CD4-positive, alpha-beta T cell treated with Interleukin-12 subunit alpha and Interleukin-12 subunit beta, for 1 hour (primary cell): Measurements from ENCODE around the gene ZDHHC22.
A peak's percentile ranks its signal among the peaks of the same experiment; 100 is the strongest.

Experiments used
- DNase-seq: peaks from one replicate; pipeline ENCODE4 v3.0.0-alpha.2; 2020

The ZDHHC22 gene

GRCh38 chr14:77102154-77102553 is 39.4 kb downstream of the ZDHHC22 start:
- no peak for DNase-seq

GRCh38 chr14:77100961-77101360 is 40.6 kb downstream of the ZDHHC22 start:
- no peak for DNase-seq

GRCh38 chr14:77099425-77100167 is 42.0 kb downstream of the ZDHHC22 start:
- no peak for DNase-seq

- DNase-seq, result peak; percentile 21
Measured at GRCh38 chr14:77098529-77099353, 42.9 kb downstream of the ZDHHC22 start.

- DNase-seq, result peak; percentile 99
Measured at GRCh38 chr14:77097700-77098528, 43.7 kb downstream of the ZDHHC22 start, which contains the start of gene CIPC. Gene CIPC, plus strand, starts transcription at chr14:77098258. Its CDS starts 7,451 bp downstream, at chr14:77105709.

GRCh38 chr14:77097006-77097699 is 44.4 kb downstream of the ZDHHC22 start:
- no peak for DNase-seq

- DNase-seq, result peak; percentile 82
Measured at GRCh38 chr14:77094672-77095284, 46.8 kb downstream of the ZDHHC22 start.

GRCh38 chr14:77092676-77093075 is 48.9 kb downstream of the ZDHHC22 start:
- no peak for DNase-seq

GRCh38 chr14:77091518-77091917 is 50.1 kb downstream of the ZDHHC22 start:
- no peak for DNase-seq

- no peak for DNase-seq
Measured at GRCh38 chr14:77088645-77089044, 52.9 kb downstream of the ZDHHC22 start.

- no peak for DNase-seq
Measured at GRCh38 chr14:77088219-77088618, 53.4 kb downstream of the ZDHHC22 start.

GRCh38 chr14:77087631-77088030 is 54.0 kb downstream of the ZDHHC22 start:
- DNase-seq, result no peak

- no peak for DNase-seq
Measured at GRCh38 chr14:77086951-77087350, 54.6 kb downstream of the ZDHHC22 start.

GRCh38 chr14:77086017-77086727 is 55.4 kb downstream of the ZDHHC22 start:
- DNase-seq, result peak; percentile 20

- no peak for DNase-seq
Measured at GRCh38 chr14:77085538-77085937, 56.1 kb downstream of the ZDHHC22 start.

GRCh38 chr14:77084985-77085384 is 56.6 kb downstream of the ZDHHC22 start:
- DNase-seq, result no peak

- no peak for DNase-seq
Measured at GRCh38 chr14:77083082-77083481, 58.5 kb downstream of the ZDHHC22 start.

- no peak for DNase-seq
Measured at GRCh38 chr14:77082356-77082755, 59.2 kb downstream of the ZDHHC22 start.
